CD8-positive, alpha-beta memory T cell (primary cell): ENCODE measurements around the gene SLC6A6. TPM values are rescaled to one million over a fixed set of nuclear protein-coding genes. Genes with fewer than 3 reads are reported as not detected.

ENCODE experiments used
- CTCF ChIA-PET: fragments of 350-600 bp; sonication (Branson Sonifier 250); formaldehyde crosslinking; loops from one replicate; lab custom pipeline; 2021; ENCODE audit warnings: antibody characterized with exemption; lab: Charles Lee
- POLR2A ChIA-PET: fragments of 350-600 bp; sonication (Branson Sonifier 250); formaldehyde crosslinking; loops from one replicate; lab custom pipeline; 2021; ENCODE audit warnings: antibody characterized with exemption; lab: Charles Lee
- DNase-seq, 5 donors: peaks; one replicate each; pipeline versions ENCODE4 v3.0.0 to v3.0.0-alpha.2; 2020 to 2022; ENCODE audit warnings: mixed read lengths in 1 of 5
- H3K27ac ChIP-seq: one replicate; pipeline ENCODE4 v1.7.0; 2013; ENCODE audit warnings: low read depth, mild to moderate bottlenecking, low read length, moderate library complexity
- H3K27me3 ChIP-seq: 2 replicates; pipeline ENCODE4 v1.7.0; 2013; ENCODE audit warnings: low read length, mild to moderate bottlenecking; ENCODE audit not compliant: insufficient read depth, poor library complexity, severe bottlenecking
- H3K36me3 ChIP-seq: 2 replicates; pipeline ENCODE4 v1.7.0; 2013; ENCODE audit warnings: mild to moderate bottlenecking, low read length, moderate library complexity; ENCODE audit not compliant: insufficient read depth
- H3K4me1 ChIP-seq: 2 replicates; pipeline ENCODE4 v1.7.0; 2013; ENCODE audit warnings: mild to moderate bottlenecking, low read length, moderate library complexity; ENCODE audit not compliant: insufficient read depth
- H3K4me3 ChIP-seq: 2 replicates; pipeline ENCODE4 v1.7.0; 2013; ENCODE audit warnings: mild to moderate bottlenecking, low read length
- H3K9me3 ChIP-seq: 2 replicates; pipeline ENCODE4 v1.7.0; 2013; ENCODE audit warnings: mild to moderate bottlenecking, low read length
- H3K27ac Mint-ChIP-seq, 8 donors: one replicate each; pipeline ENCODE4 v1.8.0; 2020 to 2021; ENCODE audit warnings: mixed read lengths in 8 of 8, mild to moderate bottlenecking in 6 of 8, inconsistent platforms in 3 of 8, moderate library complexity in 3 of 8
- H3K27me3 Mint-ChIP-seq, 2 donors: one replicate each; pipeline ENCODE4 v1.8.0; 2020 to 2021; ENCODE audit warnings: mixed read lengths in 2 of 2, mild to moderate bottlenecking in 1 of 2, moderate library complexity in 1 of 2
- H3K36me3 Mint-ChIP-seq, 3 donors: one replicate each; pipeline ENCODE4 v1.8.0; 2020 to 2021; ENCODE audit warnings: mixed read lengths in 3 of 3, inconsistent platforms in 1 of 3, mild to moderate bottlenecking in 1 of 3
- H3K4me1 Mint-ChIP-seq, 3 donors: one replicate each; pipeline ENCODE4 v1.8.0; 2020 to 2021; ENCODE audit warnings: mixed read lengths in 3 of 3, inconsistent platforms in 1 of 3, mild to moderate bottlenecking in 1 of 3
- H3K4me3 Mint-ChIP-seq, 7 donors: one replicate each; pipeline ENCODE4 v1.8.0; 2020 to 2021; ENCODE audit warnings: mixed read lengths in 7 of 7, mild to moderate bottlenecking in 6 of 7, moderate library complexity in 4 of 7, inconsistent platforms in 2 of 7
- H3K9me3 Mint-ChIP-seq, 5 donors: one replicate each; pipeline ENCODE4 v1.8.0; 2020 to 2022; ENCODE audit warnings: mixed read lengths in 5 of 5, mild to moderate bottlenecking in 3 of 5, moderate library complexity in 2 of 5, inconsistent platforms in 1 of 5
- polyA plus RNA-seq: library from polyadenylated mRNA; unstranded; fragments of 300-500 nt; fragmentation: Illumina TruSeq; gene quantifications from one replicate; pipeline ENCODE4 v1.2.3, GENCODE V29; 2021
- total RNA-seq, 2 experiments: library from RNA; stranded (reverse); gene quantifications; one replicate each; pipeline ENCODE4 v1.2.3, GENCODE V29; 2021

The SLC6A6 gene
- total and polyA plus RNA-seq, 3 experiments from 2014 or later: 6.6 to 44.6 (median 44.5) TPM

- H3K27ac Mint-ChIP-seq: peak overlapping the region in 4 of 8 donors; percentile 37 to 79 (median 68)
- ChIA-PET CTCF (interaction anchor here (0.8 to 7.2 kb wide), 4 partner anchors 27 to 564 kb away, joined by 3 to 62 read pairs (median 10); partner anchors contain the start of gene SLC6A6), POLR2A (interaction anchor here (0.6 kb wide), 1 partner anchor 199 kb away, joined by 9 read pairs; no protein-coding TSS in a partner anchor)
- H3K4me3 Mint-ChIP-seq: no peak overlapping the region
- no peaks in the 10 kb centered on the region for H3K4me1 ChIP-seq
- no peaks in the 10 kb centered on the region for H3K9me3 Mint-ChIP-seq
- H3K9me3 ChIP-seq: no peaks in the 10 kb centered on the region
- no peak for DNase-seq
- H3K36me3 Mint-ChIP-seq: peaks cover 4 to 87% (median 6%) of the 10 kb centered on the region in 3 donors
- H3K4me3 ChIP-seq: no peak overlapping the region
- no peak overlapping the region for H3K27ac ChIP-seq
- no peaks in the 10 kb centered on the region for H3K27me3 ChIP-seq
- no peaks in the 10 kb centered on the region for H3K27me3 Mint-ChIP-seq
- H3K4me1 Mint-ChIP-seq: peaks cover 0 to 5% (median 4%) of the 10 kb centered on the region in 3 donors
- H3K36me3 ChIP-seq: peaks cover 10% of the 10 kb centered on the region
Observed at GRCh38 chr3:14460342-14461005, 58.1 kb downstream of the SLC6A6 start.

DNA sequence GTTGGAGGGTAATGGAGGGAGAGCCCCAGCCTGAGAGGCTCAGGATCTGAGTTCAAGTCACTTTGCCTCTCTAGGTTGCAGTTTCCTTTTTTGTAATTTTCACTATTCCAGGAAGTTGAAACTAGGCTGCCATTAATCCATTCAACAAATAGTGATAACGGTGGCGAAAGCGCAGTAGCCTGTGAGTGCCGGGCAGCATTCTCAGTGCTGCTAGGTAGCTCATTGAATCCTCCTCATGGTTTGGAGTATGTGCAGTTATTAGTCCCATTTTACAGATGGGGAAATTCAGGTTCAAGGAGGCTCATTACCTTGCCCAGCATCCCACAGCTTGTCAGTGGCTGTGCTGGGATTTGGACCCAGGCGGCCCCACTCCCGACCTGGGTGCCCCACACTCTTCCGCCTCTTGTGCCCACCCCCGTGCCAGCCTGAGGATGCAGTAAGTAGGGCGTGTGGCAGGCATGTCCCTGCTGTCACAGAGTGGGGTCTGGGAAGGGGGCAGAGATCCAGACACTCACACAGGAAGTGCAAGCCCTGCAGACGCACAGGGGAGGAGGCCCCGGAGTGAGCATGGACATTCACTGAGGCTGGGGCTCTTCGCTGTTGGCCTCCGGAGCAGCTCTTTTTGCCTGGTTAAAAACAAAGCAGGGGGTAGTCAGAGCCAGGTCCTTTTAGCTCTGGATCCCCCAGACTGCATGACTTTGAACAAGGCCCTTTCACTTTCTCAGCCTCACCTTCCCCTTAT, 58.8 kb downstream of the SLC6A6 start:
- POLR2A ChIA-PET: interaction anchor here (0.6 to 1.8 kb wide), 2 partner anchors 59 to 200 kb away, joined by 7 to 9 read pairs; partner anchors contain the start of gene SLC6A6
- no peaks in the 10 kb centered on the region for H3K27me3 ChIP-seq
- peaks cover 4 to 85% (median 6%) of the 10 kb centered on the region in 3 donors for H3K36me3 Mint-ChIP-seq
- CTCF ChIA-PET: interaction anchor here (0.8 to 7.2 kb wide), 7 partner anchors 28 to 564 kb away, joined by 3 to 62 read pairs (median 9); partner anchors contain the start of gene SLC6A6
- no peak overlapping the region for H3K27ac ChIP-seq
- no peaks in the 10 kb centered on the region for H3K27me3 Mint-ChIP-seq
- H3K4me1 Mint-ChIP-seq: peaks cover 0 to 5% (median 4%) of the 10 kb centered on the region in 3 donors
- H3K4me3 Mint-ChIP-seq: no peak overlapping the region
- no peaks in the 10 kb centered on the region for H3K9me3 ChIP-seq
- H3K9me3 Mint-ChIP-seq: no peaks in the 10 kb centered on the region
- H3K4me1 ChIP-seq: no peaks in the 10 kb centered on the region
- no peak for DNase-seq
- peaks cover 10% of the 10 kb centered on the region for H3K36me3 ChIP-seq
- H3K27ac Mint-ChIP-seq: peak overlapping the region in 2 of 8 donors; percentile 37 to 61
- no peak overlapping the region for H3K4me3 ChIP-seq

DNA sequence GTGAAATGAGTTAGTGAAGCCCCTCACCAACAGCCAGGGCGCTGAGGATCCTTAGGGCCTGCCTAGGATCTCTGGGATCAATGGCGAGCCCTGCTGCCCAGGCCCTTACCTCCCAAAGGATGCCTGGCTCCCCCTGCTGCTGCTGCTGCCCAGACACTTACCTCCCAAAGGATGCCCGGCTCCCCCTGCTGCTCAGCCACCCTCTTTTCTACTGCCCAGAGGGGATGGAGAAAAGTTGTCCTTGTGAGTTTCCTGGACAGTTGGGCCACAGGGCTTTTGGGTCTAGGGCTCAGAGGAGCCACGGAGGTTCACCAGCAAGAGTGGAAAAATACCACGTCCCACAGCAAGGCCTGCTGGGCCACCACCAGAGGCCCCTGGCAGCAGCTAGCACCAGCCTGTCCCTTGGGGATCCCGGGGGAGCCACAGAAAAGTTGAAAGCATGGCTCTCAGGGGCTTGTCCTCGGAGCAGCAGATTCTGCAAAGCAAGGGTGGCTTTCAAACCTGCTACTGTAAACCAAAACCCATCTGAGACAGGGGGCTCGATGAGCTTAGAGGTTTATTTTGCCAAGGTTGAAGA, 59.4 kb downstream of the SLC6A6 start:
- Histone ChIP-seq H3K36me3 (peaks cover 10% of the 10 kb centered on the region), H3K9me3 (no peaks in the 10 kb centered on the region), H3K27me3 (no peaks in the 10 kb centered on the region), H3K4me1 (no peaks in the 10 kb centered on the region), H3K27ac (no peak overlapping the region), H3K4me3 (no peak overlapping the region)
- Mint-ChIP-seq H3K27me3 (no peaks in the 10 kb centered on the region), H3K36me3 (peaks cover 4 to 90% (median 6%) of the 10 kb centered on the region in 3 donors), H3K4me3 (no peak overlapping the region), H3K9me3 (no peaks in the 10 kb centered on the region), H3K27ac (peak overlapping the region in 1 of 8 donors; percentile 87), H3K4me1 (peaks cover 0 to 5% (median 4%) of the 10 kb centered on the region in 3 donors)
- ChIA-PET CTCF (interaction anchor here (0.8 to 7.2 kb wide), 11 partner anchors 8 to 565 kb away, joined by 3 to 62 read pairs (median 4); partner anchors contain the start of gene SLC6A6), POLR2A (interaction anchor here (1.8 kb wide), 1 partner anchor 60 kb away, joined by 7 read pairs; the partner anchor contains the start of gene SLC6A6)
- DNase-seq: peak; percentile 10 to 68 (median 23)

- Histone ChIP-seq H3K27me3 (no peaks in the 10 kb centered on the region), H3K36me3 (peaks cover 16% of the 10 kb centered on the region), H3K27ac (no peak overlapping the region), H3K4me3 (no peak overlapping the region), H3K4me1 (no peaks in the 10 kb centered on the region), H3K9me3 (no peaks in the 10 kb centered on the region)
- Mint-ChIP-seq H3K36me3 (peaks cover 4 to 93% (median 6%) of the 10 kb centered on the region in 3 donors), H3K4me1 (peaks cover 0 to 5% (median 4%) of the 10 kb centered on the region in 3 donors), H3K4me3 (no peak overlapping the region), H3K9me3 (no peaks in the 10 kb centered on the region), H3K27me3 (no peaks in the 10 kb centered on the region), H3K27ac (peak overlapping the region in 3 of 8 donors; percentile 29 to 32 (median 31))
- ChIA-PET POLR2A (interaction anchor here (1.2 to 1.8 kb wide), 2 partner anchors 20 to 60 kb away, joined by 3 to 7 read pairs; partner anchors contain the start of gene SLC6A6), CTCF (interaction anchor here (0.8 to 7.2 kb wide), 9 partner anchors 9 to 566 kb away, joined by 3 to 62 read pairs (median 4); partner anchors contain the start of gene SLC6A6)
- no peak for DNase-seq
Observed at GRCh38 chr3:14462738-14463137, 60.3 kb downstream of the SLC6A6 start.

- no peak for DNase-seq
- peaks cover 3 to 5% (median 4%) of the 10 kb centered on the region in 3 donors for H3K4me1 Mint-ChIP-seq
- Histone ChIP-seq H3K9me3 (no peaks in the 10 kb centered on the region), H3K36me3 (peaks cover 18% of the 10 kb centered on the region), H3K4me1 (no peaks in the 10 kb centered on the region), H3K27me3 (no peaks in the 10 kb centered on the region), H3K27ac (no peak overlapping the region), H3K4me3 (no peak overlapping the region)
- peak overlapping the region in 2 of 8 donors; percentile 22 to 75 for H3K27ac Mint-ChIP-seq
- ChIA-PET CTCF (interaction anchor here (1.0 to 7.2 kb wide), 4 partner anchors 12 to 202 kb away, joined by 3 to 62 read pairs (median 13); partner anchors contain the start of gene SLC6A6), POLR2A (interaction anchor here (1.2 kb wide), 1 partner anchor 21 kb away, joined by 3 read pairs; no protein-coding TSS in a partner anchor)
- H3K9me3 Mint-ChIP-seq: no peaks in the 10 kb centered on the region
- no peak overlapping the region for H3K4me3 Mint-ChIP-seq
- no peaks in the 10 kb centered on the region for H3K27me3 Mint-ChIP-seq
- H3K36me3 Mint-ChIP-seq: peaks cover 4 to 93% (median 6%) of the 10 kb centered on the region in 3 donors
Observed at GRCh38 chr3:14463330-14464140, 61.1 kb downstream of the SLC6A6 start.

GRCh38 chr3:14464141-14464465, 61.7 kb downstream of the SLC6A6 start:
- H3K4me3 ChIP-seq: no peak overlapping the region
- Mint-ChIP-seq H3K9me3 (no peaks in the 10 kb centered on the region), H3K36me3 (peaks cover under 1 to 92% (median 6%) of the 10 kb centered on the region in 3 donors), H3K4me1 (peaks cover 3 to 4% (median 4%) of the 10 kb centered on the region in 3 donors), H3K27me3 (no peaks in the 10 kb centered on the region), H3K4me3 (no peak overlapping the region), H3K27ac (no peak overlapping the region)
- no peaks in the 10 kb centered on the region for H3K9me3 ChIP-seq
- DNase-seq: no peak
- ChIA-PET CTCF (interaction anchor here (1.0 to 7.2 kb wide), 2 partner anchors 13 to 62 kb away, joined by 3 to 62 read pairs; partner anchors contain the start of gene SLC6A6), POLR2A (no interaction called here)
- no peaks in the 10 kb centered on the region for H3K27me3 ChIP-seq
- no peaks in the 10 kb centered on the region for H3K4me1 ChIP-seq
- no peak overlapping the region for H3K27ac ChIP-seq
- peaks cover 14% of the 10 kb centered on the region for H3K36me3 ChIP-seq

- peak overlapping the region in 3 of 8 donors; percentile 47 to 70 (median 66) for H3K27ac Mint-ChIP-seq
- no peaks in the 10 kb centered on the region for H3K9me3 Mint-ChIP-seq
- H3K4me3 Mint-ChIP-seq: no peak overlapping the region
- no peak for DNase-seq
- Histone ChIP-seq H3K27ac (no peak overlapping the region), H3K27me3 (no peaks in the 10 kb centered on the region), H3K36me3 (peaks cover 14% of the 10 kb centered on the region), H3K4me1 (no peaks in the 10 kb centered on the region), H3K9me3 (no peaks in the 10 kb centered on the region), H3K4me3 (no peak overlapping the region)
- H3K36me3 Mint-ChIP-seq: peaks cover 0 to 90% (median 6%) of the 10 kb centered on the region in 3 donors
- CTCF ChIA-PET: interaction anchor here (1.0 to 7.2 kb wide), 2 partner anchors 13 to 62 kb away, joined by 3 to 62 read pairs; partner anchors contain the start of gene SLC6A6
- POLR2A ChIA-PET: no interaction called here
- no peaks in the 10 kb centered on the region for H3K27me3 Mint-ChIP-seq
- peaks cover 3 to 4% (median 4%) of the 10 kb centered on the region in 3 donors for H3K4me1 Mint-ChIP-seq
Observed at GRCh38 chr3:14464521-14464920, 62.1 kb downstream of the SLC6A6 start.
